Endothelial cell of umbilical vein (primary cell): ENCODE results near the gene GPR153. TPM values are rescaled to one million over a fixed set of nuclear protein-coding genes. Genes with fewer than 3 reads are reported as not detected.

Experiments
- BruUV-seq: library from RNA; stranded (reverse); fragments of 400-500 nt; replicated peaks from 2 replicates; lab custom pipeline; 2021; lab: Mats Ljungman, UMichigan
- CTCF ChIA-PET: fragments of 300-600, 350-600 bp; sonication (Branson Sonifier 250); formaldehyde crosslinking; loops from one replicate; lab custom pipeline; 2021; ENCODE audit warnings: antibody characterized with exemption, inconsistent platforms; lab: Charles Lee
- POLR2A ChIA-PET: fragments of 300-600, 350-600 bp; sonication (Branson Sonifier 250); formaldehyde crosslinking; loops from one replicate; lab custom pipeline; 2021; ENCODE audit warnings: antibody characterized with exemption, inconsistent platforms; lab: Charles Lee
- DNase-seq: peaks from one replicate; pipeline ENCODE4 v3.0.0-alpha.2; 2011; ENCODE audit warnings: low read depth, low spot score
- FAIRE-seq: peaks from 2 replicates; lab custom pipeline; 2011; peaks lifted over from hg19 to GRCh38; lab: Jason Lieb, UNC
- H2AFZ ChIP-seq: 2 replicates; pipeline ENCODE4 v1.6.0; 2012; ENCODE audit warnings: low read depth, low read length, control low read depth, inconsistent platforms
- H3K27ac ChIP-seq: 2 replicates; pipeline ENCODE4 v1.5.1; 2011; ENCODE audit warnings: low read depth, mild to moderate bottlenecking, control low read depth, low read length, moderate library complexity; ENCODE audit not compliant: insufficient read depth
- H3K27me3 ChIP-seq, 2 experiments: 2 replicates each; pipeline versions ENCODE4 v1.6.0 to v1.6.1; 2011; ENCODE audit warnings: low read length in 2 of 2, mixed read lengths in 1 of 2; ENCODE audit not compliant: control insufficient read depth in 2 of 2, insufficient read depth in 2 of 2
- H3K36me3 ChIP-seq, 2 experiments: 2 replicates in 1 of 2; 3 replicates in 1 of 2; pipeline ENCODE4 v1.5.1; 2011; ENCODE audit warnings: low read length in 2 of 2, mild to moderate bottlenecking in 1 of 2, moderate library complexity in 1 of 2; ENCODE audit not compliant: control insufficient read depth in 2 of 2, insufficient read depth in 2 of 2; ENCODE audit errors: extremely low read depth in 1 of 2
- H3K4me1 ChIP-seq: 3 replicates; pipeline ENCODE4 v1.5.1; 2011; ENCODE audit warnings: mild to moderate bottlenecking, low read length; ENCODE audit not compliant: control insufficient read depth, insufficient read depth; ENCODE audit errors: extremely low read depth
- H3K4me2 ChIP-seq: 2 replicates; pipeline ENCODE4 v1.6.1; 2011; ENCODE audit warnings: low read length, control low read depth, mixed read lengths; ENCODE audit not compliant: insufficient read depth
- H3K4me3 ChIP-seq, 3 experiments: fragments of 200-600 bp in 1 of 3; sonication (generic), shearing (Covaris generic) in 1 of 3; replicated peaks in 1 of 3; 2 replicates each; pipeline ENCODE4 v1.5.1; 2011 to 2016; ENCODE audit warnings: control low read depth in 3 of 3, low read length in 3 of 3, mild to moderate bottlenecking in 2 of 3, inconsistent platforms in 1 of 3, low read depth in 1 of 3, moderate library complexity in 1 of 3; ENCODE audit not compliant: insufficient read depth in 1 of 3
- H3K79me2 ChIP-seq: 2 replicates; pipeline ENCODE4 v1.6.0; 2012; ENCODE audit warnings: low read length, inconsistent platforms; ENCODE audit not compliant: control insufficient read depth, insufficient read depth
- H3K9ac ChIP-seq: replicated peaks from 2 replicates; pipeline ENCODE3; 2011; ENCODE audit warnings: low read length, control low read depth; ENCODE audit not compliant: insufficient read depth; ENCODE audit errors: extremely low read depth
- H3K9me1 ChIP-seq: replicated peaks from 3 replicates; pipeline ENCODE4 v1.6.0; 2011; ENCODE audit warnings: mild to moderate bottlenecking, low read length; ENCODE audit not compliant: control insufficient read depth, insufficient read depth; ENCODE audit errors: extremely low read depth
- H3K9me3 ChIP-seq: replicated peaks from 2 replicates; pipeline ENCODE4 v1.5.1; 2012; ENCODE audit warnings: low read length, inconsistent platforms; ENCODE audit not compliant: control insufficient read depth, insufficient read depth
- H4K20me1 ChIP-seq: replicated peaks from 2 replicates; pipeline ENCODE3; 2011; ENCODE audit warnings: mild to moderate bottlenecking, low read length; ENCODE audit not compliant: control insufficient read depth, insufficient read depth; ENCODE audit errors: extremely low read depth
- CTCF ChIP-seq, 2 donors: IDR thresholded peaks; 1 replicate in 1 of 2; 2 replicates in 1 of 2; pipeline ENCODE4 v1.5.1; 2011; ENCODE audit warnings: low read length in 2 of 2, mild to moderate bottlenecking in 2 of 2, moderate library complexity in 2 of 2, control low read depth in 1 of 2, inconsistent platforms in 1 of 2, low read depth in 1 of 2; ENCODE audit not compliant: insufficient read depth in 1 of 2; ENCODE audit errors: extremely low read depth in 1 of 2
- EZH2 ChIP-seq: IDR thresholded peaks from 2 replicates; pipeline ENCODE4 v1.6.1; 2012; ENCODE audit warnings: borderline replicate concordance, low read depth, mild to moderate bottlenecking, moderate library complexity, low read length, inconsistent platforms; ENCODE audit not compliant: severe bottlenecking
- FOS ChIP-seq: IDR thresholded peaks from 2 replicates; pipeline ENCODE4 v1.6.1; 2011; ENCODE audit warnings: mild to moderate bottlenecking, low read length, moderate library complexity, borderline replicate concordance; ENCODE audit not compliant: insufficient read depth
- GATA2 ChIP-seq: IDR thresholded peaks from 2 replicates; pipeline ENCODE4 v1.7.0; 2011; ENCODE audit warnings: low read depth, mild to moderate bottlenecking, moderate library complexity, mixed read lengths, low read length; ENCODE audit not compliant: insufficient read length, insufficient read depth
- JUN ChIP-seq: IDR thresholded peaks from 2 replicates; pipeline ENCODE4 v1.6.1; 2011; ENCODE audit warnings: borderline replicate concordance, low read depth; ENCODE audit not compliant: insufficient read length, insufficient read depth
- MYC ChIP-seq: IDR thresholded peaks from one replicate; pipeline ENCODE4 v1.6.1; 2011; ENCODE audit warnings: mild to moderate bottlenecking, low read depth, low read length
- POLR2A ChIP-seq: IDR thresholded peaks from 2 replicates; pipeline ENCODE4 v1.6.1; 2012; ENCODE audit warnings: low read depth, mild to moderate bottlenecking, control low read depth, low read length
- POLR2AphosphoS5 ChIP-seq: IDR thresholded peaks from 2 replicates; pipeline ENCODE4 v1.6.1; 2012; ENCODE audit warnings: low read depth, mild to moderate bottlenecking, control low read depth, low read length, moderate library complexity; ENCODE audit not compliant: insufficient read depth
- dilution Hi-C: fragments of 300-500 bp; cut with MboI; formaldehyde crosslinking; loops from one replicate; pipeline ENCODE4 v1.15.0; 2019; ENCODE audit warnings: low sequenced_read_pairs; ENCODE audit not compliant: extremely low pct_ligation_motif_present
- intact Hi-C: fragments of 100-400 bp; cut with micrococcal nuclease; formaldehyde crosslinking; loops from one replicate; pipeline ENCODE4 v1.10.0; 2022
- polyA plus RNA-seq, 4 experiments: library from polyadenylated mRNA; depleted of rRNA in 3 of 4; stranded (reverse) in 3 of 4; unstranded in 1 of 4; fragments of >200 nt; gene quantifications; 2 replicates each; pipeline versions ENCODE4 v1.2.1 to v1.2.3, GENCODE V29; 2011 to 2012; ENCODE audit warnings: missing spikeins in 1 of 4
- total RNA-seq: library from RNA; stranded (reverse); gene quantifications from 2 replicates; pipeline ENCODE4 v1.2.3, GENCODE V29; 2021
- TF ChIP-seq, protein P1 (sequence below): IDR thresholded peaks from 2 replicates; pipeline ENCODE4 v1.6.1; 2011; ENCODE audit not compliant: insufficient read depth, insufficient read length

GPR153 gene
- total and polyA plus RNA-seq, 2 donors (not counting 3 experiments of a cell fraction or from before 2014, with no cell fraction given): 3.1 to 3.9 TPM

DNA sequence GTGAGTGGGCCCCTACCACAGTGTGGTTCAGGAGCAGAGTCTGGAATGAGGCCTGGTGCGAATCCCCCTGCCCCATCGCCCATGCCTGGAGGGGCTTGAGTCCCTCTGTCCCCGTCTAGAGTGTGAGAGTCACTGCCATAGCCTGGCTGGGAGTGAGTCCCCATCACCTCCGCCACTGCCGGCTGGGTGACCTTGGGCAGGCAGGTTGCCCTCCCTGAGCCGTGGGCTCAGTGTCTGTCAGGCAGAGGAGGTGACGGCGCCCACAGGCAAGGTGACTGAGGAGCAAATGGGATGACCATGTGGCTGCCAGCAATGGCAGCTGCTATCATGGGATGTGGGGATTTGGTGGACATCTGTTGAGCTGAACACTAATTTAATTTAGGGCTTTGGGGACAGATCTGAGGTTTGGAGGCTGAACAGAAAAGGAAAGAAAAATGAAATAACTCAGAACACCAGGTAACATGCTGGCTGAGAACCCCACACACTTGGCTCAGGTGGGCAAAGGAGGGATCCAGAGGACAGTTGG lies 38.1 kb upstream of the GPR153 start:
- no peak overlapping the region for H3K27ac ChIP-seq
- no peak overlapping the region for H3K4me3 ChIP-seq
- dilution Hi-C loops (no loop called here), intact Hi-C loops (no loop called here)
- no peak for DNase-seq
- H3K9me1 ChIP-seq: no peaks in the 10 kb centered on the region
- no peak for FAIRE-seq
- CTCF ChIA-PET: no interaction called here
- H4K20me1 ChIP-seq: no peaks in the 10 kb centered on the region
- no peak for TF ChIP-seq POLR2A
- TF ChIP-seq CTCF (IDR thresholded peaks at IDR 0.05; ENCODE audit: extremely low read depth in 1 of 2, insufficient read depth in 1 of 2, low read depth in 1 of 2, low read length in 2 of 2): no peak
- no peak for TF ChIP-seq FOS
- no peak for TF ChIP-seq MYC
- TF ChIP-seq JUN: no peak
- TF ChIP-seq GATA2: no peak
- TF ChIP-seq POLR2AphosphoS5: no peak
- no peak for TF ChIP-seq EZH2
- TF ChIP-seq, protein P1, sequence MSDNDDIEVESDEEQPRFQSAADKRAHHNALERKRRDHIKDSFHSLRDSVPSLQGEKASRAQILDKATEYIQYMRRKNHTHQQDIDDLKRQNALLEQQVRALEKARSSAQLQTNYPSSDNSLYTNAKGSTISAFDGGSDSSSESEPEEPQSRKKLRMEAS: no peak
- no peaks in the 10 kb centered on the region for H3K27me3 ChIP-seq
- H3K9me3 ChIP-seq: no peaks in the 10 kb centered on the region
- H3K9ac ChIP-seq: no peak overlapping the region
- no TSS peak for BruUV-seq
- no peaks in the 10 kb centered on the region for H3K36me3 ChIP-seq
- H3K4me2 ChIP-seq: no peak overlapping the region
- POLR2A ChIA-PET: no interaction called here
- no peaks in the 10 kb centered on the region for H3K4me1 ChIP-seq
- no peak overlapping the region for H2AFZ ChIP-seq
- no peaks in the 10 kb centered on the region for H3K79me2 ChIP-seq
